GM12878 (cell line): ENCODE measurements around the gene EFHC1. TPM values are rescaled to one million over a fixed set of nuclear protein-coding genes. Genes with fewer than 3 reads are reported as not detected.

ENCODE experiments used
- ATAC-seq: fragments of 200-7000 bp; cut with Tn5 transposase; 3 replicates; pipeline ENCODE4 v1.9.1; 2020; ENCODE audit warnings: mild to moderate bottlenecking, moderate library complexity
- BruUV-seq: library from RNA; stranded (reverse); fragments of 400-500 nt; replicated peaks from 2 replicates; lab custom pipeline; 2021; lab: Mats Ljungman, UMichigan
- CTCF ChIA-PET: fragments of 300-600 bp; sonication (Branson Sonifier 250); formaldehyde crosslinking; extraction: SDS; loops from one replicate; lab custom pipeline; 2021; ENCODE audit warnings: inconsistent platforms; lab: Yijun Ruan, JAX
- POLR2A ChIA-PET: fragments of 350-600 bp; formaldehyde crosslinking; extraction: SDS; loops from one replicate; lab custom pipeline; 2021; ENCODE audit warnings: inconsistent platforms; lab: Charles Lee
- RAD21 ChIA-PET: fragments of 300-600 bp; sonication (Branson Sonifier 250); formaldehyde crosslinking; loops from one replicate; lab custom pipeline; 2023; ENCODE audit warnings: antibody characterized with exemption; ENCODE audit not compliant: unreplicated experiment; lab: Charles Lee
- SMC1A ChIA-PET: fragments of 300-600 bp; sonication (Branson Sonifier 250); formaldehyde crosslinking; loops from one replicate; lab custom pipeline; 2023; ENCODE audit not compliant: unreplicated experiment, uncharacterized antibody; lab: Charles Lee
- DNase-seq: peaks from one replicate; pipeline ENCODE4 v3.0.0-alpha.2; 2011; ENCODE audit warnings: low read depth, low spot score
- FAIRE-seq: peaks from 3 replicates; lab custom pipeline; 2011; peaks lifted over from hg19 to GRCh38; lab: Jason Lieb, UNC
- H2AFZ ChIP-seq: 2 replicates; pipeline ENCODE4 v1.6.0; 2011; ENCODE audit warnings: low read depth, low read length, control low read depth; ENCODE audit not compliant: control insufficient read depth
- H3K27ac ChIP-seq: 2 replicates; pipeline ENCODE4 v1.5.1; 2011; ENCODE audit warnings: control low read depth; ENCODE audit not compliant: control insufficient read depth, insufficient read depth
- H3K27me3 ChIP-seq, 2 experiments: replicated peaks in 1 of 2; 2 replicates each; pipeline versions ENCODE4 v1.6.0 to v1.6.1; 2011; ENCODE audit warnings: low read length in 1 of 2; ENCODE audit not compliant: control insufficient read depth in 2 of 2, insufficient read depth in 2 of 2
- H3K36me3 ChIP-seq, 2 experiments: 2 replicates each; pipeline ENCODE4 v1.5.1; 2011; ENCODE audit warnings: low read length in 1 of 2; ENCODE audit not compliant: control insufficient read depth in 2 of 2, insufficient read depth in 2 of 2
- H3K4me1 ChIP-seq: 2 replicates; pipeline ENCODE4 v1.6.1; 2011; ENCODE audit warnings: mild to moderate bottlenecking, low read length, moderate library complexity, mixed read lengths; ENCODE audit not compliant: control insufficient read depth, insufficient read depth
- H3K4me2 ChIP-seq: 2 replicates; pipeline ENCODE4 v1.6.0; 2011; ENCODE audit warnings: control low read depth; ENCODE audit not compliant: control insufficient read depth, insufficient read depth
- H3K4me3 ChIP-seq: fragments of 200-600 bp; sonication (generic); 2 replicates; pipeline ENCODE4 v1.5.1; 2016
- H3K79me2 ChIP-seq: 2 replicates; pipeline ENCODE4 v1.6.0; 2011; ENCODE audit warnings: low read length; ENCODE audit not compliant: control insufficient read depth, insufficient read depth
- H3K9ac ChIP-seq: 2 replicates; pipeline ENCODE4 v1.8.0; 2011; ENCODE audit warnings: low read length, control low read depth, mixed read lengths; ENCODE audit not compliant: control insufficient read depth, insufficient read depth
- H3K9me3 ChIP-seq: replicated peaks from 3 replicates; pipeline ENCODE4 v1.5.1; 2011; ENCODE audit warnings: mild to moderate bottlenecking, low read length; ENCODE audit not compliant: control insufficient read depth, insufficient read depth
- H4K20me1 ChIP-seq: 2 replicates; pipeline ENCODE4 v1.6.0; 2011; ENCODE audit not compliant: control insufficient read depth, insufficient read depth
- ASH2L ChIP-seq: fragments of 300-600, 200-600 bp; sonication (generic); IDR thresholded peaks from 2 replicates; pipeline ENCODE4 v1.6.1; 2017; ENCODE audit warnings: low read depth, mild to moderate bottlenecking, borderline replicate concordance
- CREM ChIP-seq: IDR thresholded peaks from 2 replicates; pipeline ENCODE4 v1.6.1; 2014; ENCODE audit warnings: antibody characterized with exemption, low read depth
- EP300 ChIP-seq, 2 experiments: fragments of 150-350 bp in 1 of 2; IDR thresholded peaks; 2 replicates each; pipeline ENCODE4 v1.6.1; 2011 to 2012; ENCODE audit warnings: low read depth in 2 of 2, low read length in 2 of 2, borderline replicate concordance in 1 of 2, improper control_type of control experiment in 1 of 2, inconsistent platforms in 1 of 2; ENCODE audit not compliant: control insufficient read depth in 1 of 2
- EZH2 ChIP-seq: IDR thresholded peaks from 2 replicates; pipeline ENCODE4 v1.6.1; 2012; ENCODE audit warnings: low read depth, mild to moderate bottlenecking, control low read depth, inconsistent platforms, low read length, borderline replicate concordance; ENCODE audit not compliant: control insufficient read depth
- FOXM1 ChIP-seq: IDR thresholded peaks from 2 replicates; pipeline ENCODE4 v1.6.1; 2012; ENCODE audit warnings: low read depth, mild to moderate bottlenecking, inconsistent platforms, low read length, moderate library complexity
- IRF4 ChIP-seq: IDR thresholded peaks from 2 replicates; pipeline ENCODE4 v1.6.1; 2011; ENCODE audit warnings: low read depth, low read length
- JUNB ChIP-seq: IDR thresholded peaks from 2 replicates; pipeline ENCODE4 v1.6.1; 2016; ENCODE audit warnings: antibody characterized with exemption, mild to moderate bottlenecking
- MEF2B ChIP-seq: fragments of 450-650 bp; IDR thresholded peaks from 2 replicates; pipeline ENCODE4 v1.6.1; 2018; ENCODE audit warnings: mild to moderate bottlenecking, moderate library complexity; ENCODE audit not compliant: partially characterized antibody, poor library complexity, severe bottlenecking
- MXI1 ChIP-seq: fragments of 150-350 bp; IDR thresholded peaks from 2 replicates; pipeline ENCODE4 v1.6.1; 2011; ENCODE audit warnings: low read depth, mild to moderate bottlenecking, inconsistent platforms, low read length, improper control_type of control experiment
- POLR2AphosphoS5 ChIP-seq: IDR thresholded peaks from 2 replicates; pipeline ENCODE4 v1.6.1; 2011; ENCODE audit warnings: mild to moderate bottlenecking, low read length, inconsistent platforms
- TCF12 ChIP-seq: IDR thresholded peaks from 2 replicates; pipeline ENCODE4 v1.6.1; 2011; ENCODE audit warnings: low read depth, mild to moderate bottlenecking, low read length
- TCF3 ChIP-seq: IDR thresholded peaks from 2 replicates; pipeline ENCODE4 v1.6.1; 2012; ENCODE audit warnings: low read depth, mild to moderate bottlenecking, low read length, borderline replicate concordance; ENCODE audit not compliant: insufficient read depth
- YY1 ChIP-seq: IDR thresholded peaks from 2 replicates; pipeline ENCODE4 v1.6.1; 2011; ENCODE audit warnings: low read depth, mild to moderate bottlenecking, low read length
- WGBS: methylation state at CpG from one replicate; pipeline ENCODE4 v1.1.6; 2016; ENCODE audit warnings: low lambda C conversion rate; ENCODE audit not compliant: insufficient replicate concordance, insufficient coverage; ENCODE audit errors: missing lambda C conversion rate; 5-methylcytosine and 5-hydroxymethylcytosine counted together
- in situ Hi-C: fragments of 300-500 bp; cut with MboI; formaldehyde crosslinking; loops from 9 replicates; pipeline ENCODE4 v1.14.3; 2018; ENCODE audit warnings: mixed read lengths
- intact Hi-C: fragments of 100-400 bp; cut with micrococcal nuclease; formaldehyde crosslinking; loops from one replicate; pipeline ENCODE4 v1.14.2; 2022; ENCODE audit not compliant: unreplicated experiment
- polyA plus RNA-seq, 11 experiments: library from polyadenylated mRNA; depleted of rRNA in 4 of 11; unstranded in 6 of 11; stranded (reverse) in 5 of 11; fragments of >200 nt; fragmentation: Nextera tagmentation in 4 of 11; fragmentation: Illumina TruSeq in 1 of 11; extraction: Ambion mirVana in 4 of 11; extraction: Trizol in 1 of 11; gene quantifications; 1 replicate in 1 of 11; 2 replicates in 10 of 11; pipeline versions ENCODE4 v1.2.1 to v1.2.3, GENCODE V29; 2011 to 2016; ENCODE audit warnings: inconsistent platforms in 2 of 11, missing spikeins in 2 of 11, low read depth in 1 of 11
- total RNA-seq, 4 experiments: library from RNA; depleted of rRNA in 3 of 4; stranded (reverse); fragments of >200 nt in 3 of 4; fragmentation: Illumina TruSeq in 1 of 4; extraction: Trizol in 1 of 4; gene quantifications; 2 replicates each; pipeline versions ENCODE4 v1.2.1 to v1.2.3, GENCODE V29; 2013 to 2021
- TF ChIP-seq, protein P1 (sequence below): fragments of 450-650 bp; IDR thresholded peaks from 2 replicates; pipeline ENCODE4 v1.6.1; 2017; ENCODE audit warnings: antibody characterized with exemption, mild to moderate bottlenecking, moderate library complexity
- TF ChIP-seq, protein P2 (sequence below), 3 experiments: IDR thresholded peaks in 2 of 3; conservative IDR thresholded peaks in 1 of 3; 2 replicates each; pipeline ENCODE4 v1.5.1; 2011; ENCODE audit warnings: low read depth in 3 of 3, low read length in 3 of 3, mild to moderate bottlenecking in 3 of 3, control low read depth in 2 of 3, moderate library complexity in 2 of 3, inconsistent platforms in 1 of 3, mixed read lengths in 1 of 3; ENCODE audit not compliant: control insufficient read depth in 2 of 3, insufficient read depth in 1 of 3; ENCODE audit errors: extremely low read depth in 1 of 3

EFHC1 gene
- total and polyA plus RNA-seq, 10 of the 15 experiments (the other 5 are each of a cell fraction or from before 2014, with no cell fraction given): 5.5 to 14.5 (median 8.8) TPM

DNA sequence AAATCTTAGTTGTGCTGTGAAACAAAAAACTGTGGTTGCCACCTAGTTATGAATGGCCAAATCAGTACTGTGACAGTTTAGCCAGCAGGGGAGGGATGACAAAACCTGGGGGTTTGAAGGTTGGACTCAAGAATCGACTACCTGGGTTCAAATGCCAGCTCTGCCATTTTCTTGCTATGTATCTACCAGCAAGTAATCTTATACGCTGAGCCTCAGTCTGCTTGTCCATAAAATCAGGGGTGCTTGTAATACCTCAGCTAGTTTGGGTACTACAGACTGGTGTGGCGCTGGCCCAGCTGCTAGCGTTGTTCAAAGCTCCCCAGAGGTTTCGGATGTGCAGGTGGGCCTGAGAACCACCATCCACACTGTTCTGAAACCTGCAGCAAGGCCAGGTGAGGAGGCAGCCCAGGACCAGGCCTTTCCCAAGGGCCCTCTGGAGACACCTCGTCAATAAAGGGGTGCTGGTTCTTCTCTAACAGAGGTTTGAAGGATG lies 116.3 kb downstream of the EFHC1 start:
- H3K4me1 ChIP-seq: peaks cover 42% of the 10 kb centered on the region
- in situ Hi-C loops: no loop called here
- RAD21 ChIA-PET: interaction anchor here (1.1 to 3.6 kb wide), 11 partner anchors 10 to 251 kb away, joined by 3 to 22 read pairs (median 6); partner anchors contain the start of genes MCM3 and TRAM2
- POLR2A ChIA-PET: interaction anchor here (1.0 to 2.4 kb wide), 6 partner anchors 39 to 221 kb away, joined by 3 to 14 read pairs (median 4); partner anchors contain the start of genes EFHC1 and TRAM2
- peak overlapping the region; percentile 95 for H3K4me2 ChIP-seq
- TF ChIP-seq ASH2L (no peak), MEF2B (peak; percentile 30), JUNB (0 out of 2 replicates have a peak, but pooled peaks have one; percentile 2), MXI1 (no peak), EP300 (IDR thresholded peaks at IDR 0.05; ENCODE audit: borderline replicate concordance in 1 of 2, control insufficient read depth in 1 of 2, low read depth in 2 of 2, low read length in 2 of 2) (0 out of 4 replicates have a peak, but pooled peaks of 1 of the 2 experiments have one; percentile 7), CREM (no peak), YY1 (peak; percentile 10; the same call in 1 of the 2 replicates), TCF12 (peak; percentile 93), FOXM1 (0 out of 2 replicates have a peak, but pooled peaks have one; percentile 2), TCF3 (peak; percentile 95), POLR2AphosphoS5 (no peak), IRF4 (peak; percentile 20; the same call in 1 of the 2 replicates), EZH2 (no peak)
- TF ChIP-seq, protein P1, sequence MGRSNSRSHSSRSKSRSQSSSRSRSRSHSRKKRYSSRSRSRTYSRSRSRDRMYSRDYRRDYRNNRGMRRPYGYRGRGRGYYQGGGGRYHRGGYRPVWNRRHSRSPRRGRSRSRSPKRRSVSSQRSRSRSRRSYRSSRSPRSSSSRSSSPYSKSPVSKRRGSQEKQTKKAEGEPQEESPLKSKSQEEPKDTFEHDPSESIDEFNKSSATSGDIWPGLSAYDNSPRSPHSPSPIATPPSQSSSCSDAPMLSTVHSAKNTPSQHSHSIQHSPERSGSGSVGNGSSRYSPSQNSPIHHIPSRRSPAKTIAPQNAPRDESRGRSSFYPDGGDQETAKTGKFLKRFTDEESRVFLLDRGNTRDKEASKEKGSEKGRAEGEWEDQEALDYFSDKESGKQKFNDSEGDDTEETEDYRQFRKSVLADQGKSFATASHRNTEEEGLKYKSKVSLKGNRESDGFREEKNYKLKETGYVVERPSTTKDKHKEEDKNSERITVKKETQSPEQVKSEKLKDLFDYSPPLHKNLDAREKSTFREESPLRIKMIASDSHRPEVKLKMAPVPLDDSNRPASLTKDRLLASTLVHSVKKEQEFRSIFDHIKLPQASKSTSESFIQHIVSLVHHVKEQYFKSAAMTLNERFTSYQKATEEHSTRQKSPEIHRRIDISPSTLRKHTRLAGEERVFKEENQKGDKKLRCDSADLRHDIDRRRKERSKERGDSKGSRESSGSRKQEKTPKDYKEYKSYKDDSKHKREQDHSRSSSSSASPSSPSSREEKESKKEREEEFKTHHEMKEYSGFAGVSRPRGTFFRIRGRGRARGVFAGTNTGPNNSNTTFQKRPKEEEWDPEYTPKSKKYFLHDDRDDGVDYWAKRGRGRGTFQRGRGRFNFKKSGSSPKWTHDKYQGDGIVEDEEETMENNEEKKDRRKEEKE: no peak
- TF ChIP-seq, protein P2, sequence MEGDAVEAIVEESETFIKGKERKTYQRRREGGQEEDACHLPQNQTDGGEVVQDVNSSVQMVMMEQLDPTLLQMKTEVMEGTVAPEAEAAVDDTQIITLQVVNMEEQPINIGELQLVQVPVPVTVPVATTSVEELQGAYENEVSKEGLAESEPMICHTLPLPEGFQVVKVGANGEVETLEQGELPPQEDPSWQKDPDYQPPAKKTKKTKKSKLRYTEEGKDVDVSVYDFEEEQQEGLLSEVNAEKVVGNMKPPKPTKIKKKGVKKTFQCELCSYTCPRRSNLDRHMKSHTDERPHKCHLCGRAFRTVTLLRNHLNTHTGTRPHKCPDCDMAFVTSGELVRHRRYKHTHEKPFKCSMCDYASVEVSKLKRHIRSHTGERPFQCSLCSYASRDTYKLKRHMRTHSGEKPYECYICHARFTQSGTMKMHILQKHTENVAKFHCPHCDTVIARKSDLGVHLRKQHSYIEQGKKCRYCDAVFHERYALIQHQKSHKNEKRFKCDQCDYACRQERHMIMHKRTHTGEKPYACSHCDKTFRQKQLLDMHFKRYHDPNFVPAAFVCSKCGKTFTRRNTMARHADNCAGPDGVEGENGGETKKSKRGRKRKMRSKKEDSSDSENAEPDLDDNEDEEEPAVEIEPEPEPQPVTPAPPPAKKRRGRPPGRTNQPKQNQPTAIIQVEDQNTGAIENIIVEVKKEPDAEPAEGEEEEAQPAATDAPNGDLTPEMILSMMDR (IDR thresholded peaks at IDR 0.05 in 2 of 3, conservative IDR thresholded peaks at IDR 0.05 in 1 of 3; ENCODE audit: control insufficient read depth in 2 of 3, extremely low read depth in 1 of 3, insufficient read depth in 1 of 3, low read depth in 3 of 3, low read length in 3 of 3): peak in 2 of 3 experiments; percentile 24 to 37; a peak in 2 of 6 replicates
- TF ChIP-seq, all 136 proteins: peak for 9
- ChIA-PET CTCF (interaction anchor here (0.9 to 2.7 kb wide), 9 partner anchors 11 to 98 kb away, joined by 3 to 13 read pairs (median 4); partner anchors contain the start of gene TRAM2), SMC1A (interaction anchor here (0.9 to 5.5 kb wide), 19 partner anchors 10 to 339 kb away, joined by 3 to 51 read pairs (median 5); partner anchors contain the start of gene TRAM2)
- Histone ChIP-seq H3K27me3 (no peaks in the 10 kb centered on the region), H2AFZ (no peak overlapping the region), H4K20me1 (no peaks in the 10 kb centered on the region; the same call in 1 of the 2 replicates), H3K79me2 (peaks cover 7% of the 10 kb centered on the region), H3K4me3 (0 out of 2 replicates have a peak overlapping the region, but pooled peaks have one; percentile 9), H3K36me3 (0 out of 4 replicates have a peak, but pooled peaks cover 0 to 5% of the 10 kb centered on the region in 2 experiments), H3K9ac (peak overlapping the region; percentile 50), H3K27ac (peak overlapping the region; percentile 85), H3K9me3 (no peaks in the 10 kb centered on the region)
- no TSS peak for BruUV-seq
- peak; percentile 50 for ATAC-seq
- DNase-seq: peak; percentile 50
- WGBS: 2% methylated on average over 6 of the region's 6 CpGs
- no peak for FAIRE-seq
- intact Hi-C loops: loop anchor here (2.0 kb wide), 1 partner anchor 40 kb away; the partner anchor contains the start of gene TRAM2
